Panc1 (cell line): ENCODE results near the gene RNF113A.

Source experiments
- CTCF ChIP-seq: fragments of 450-650 bp; IDR thresholded peaks from 2 replicates; pipeline ENCODE4 v1.5.1; 2017; ENCODE audit warnings: mild to moderate bottlenecking
- POLR2AphosphoS5 ChIP-seq: IDR thresholded peaks from 2 replicates; pipeline ENCODE4 v1.6.1; 2012; ENCODE audit warnings: mild to moderate bottlenecking, low read depth, low read length, moderate library complexity
- SIN3A ChIP-seq: IDR thresholded peaks from 2 replicates; pipeline ENCODE4 v1.6.1; 2012; ENCODE audit warnings: low read depth, mild to moderate bottlenecking, low read length, moderate library complexity, borderline replicate concordance; ENCODE audit not compliant: insufficient read depth
- TCF7L2 ChIP-seq: IDR thresholded peaks from 2 replicates; pipeline ENCODE4 v1.6.1; 2011; ENCODE audit warnings: mild to moderate bottlenecking, low read depth, low read length, inconsistent platforms
- TF ChIP-seq, protein P1 (sequence below), 2 experiments: IDR thresholded peaks; 2 replicates each; pipeline ENCODE4 v1.6.1; 2011 to 2012; ENCODE audit warnings: low read depth in 2 of 2, control low read depth in 1 of 2, low read length in 1 of 2, mild to moderate bottlenecking in 1 of 2, moderate library complexity in 1 of 2; ENCODE audit not compliant: insufficient read depth in 1 of 2

DNA sequence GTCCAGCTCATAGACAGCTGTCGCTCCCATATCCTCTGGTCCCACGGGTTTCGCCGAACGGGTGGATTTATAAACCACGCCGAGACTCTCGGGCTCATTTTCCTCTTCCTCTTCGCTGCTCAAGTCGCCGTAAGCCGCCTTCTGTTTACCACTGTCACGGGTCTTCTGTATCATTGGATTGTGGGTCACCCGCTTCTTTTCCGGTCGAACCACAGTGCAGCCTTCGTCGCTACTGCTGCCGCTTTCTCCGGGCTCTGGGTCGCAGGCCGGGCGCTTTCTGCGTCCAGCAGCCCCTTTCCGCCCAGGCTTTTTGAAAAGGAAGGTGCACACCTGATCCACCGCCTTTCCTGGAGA, 311 bp downstream of the RNF113A start:
- TF ChIP-seq CTCF (no peak), POLR2AphosphoS5 (no peak), TCF7L2 (no peak), SIN3A (no peak)
- TF ChIP-seq, protein P1, sequence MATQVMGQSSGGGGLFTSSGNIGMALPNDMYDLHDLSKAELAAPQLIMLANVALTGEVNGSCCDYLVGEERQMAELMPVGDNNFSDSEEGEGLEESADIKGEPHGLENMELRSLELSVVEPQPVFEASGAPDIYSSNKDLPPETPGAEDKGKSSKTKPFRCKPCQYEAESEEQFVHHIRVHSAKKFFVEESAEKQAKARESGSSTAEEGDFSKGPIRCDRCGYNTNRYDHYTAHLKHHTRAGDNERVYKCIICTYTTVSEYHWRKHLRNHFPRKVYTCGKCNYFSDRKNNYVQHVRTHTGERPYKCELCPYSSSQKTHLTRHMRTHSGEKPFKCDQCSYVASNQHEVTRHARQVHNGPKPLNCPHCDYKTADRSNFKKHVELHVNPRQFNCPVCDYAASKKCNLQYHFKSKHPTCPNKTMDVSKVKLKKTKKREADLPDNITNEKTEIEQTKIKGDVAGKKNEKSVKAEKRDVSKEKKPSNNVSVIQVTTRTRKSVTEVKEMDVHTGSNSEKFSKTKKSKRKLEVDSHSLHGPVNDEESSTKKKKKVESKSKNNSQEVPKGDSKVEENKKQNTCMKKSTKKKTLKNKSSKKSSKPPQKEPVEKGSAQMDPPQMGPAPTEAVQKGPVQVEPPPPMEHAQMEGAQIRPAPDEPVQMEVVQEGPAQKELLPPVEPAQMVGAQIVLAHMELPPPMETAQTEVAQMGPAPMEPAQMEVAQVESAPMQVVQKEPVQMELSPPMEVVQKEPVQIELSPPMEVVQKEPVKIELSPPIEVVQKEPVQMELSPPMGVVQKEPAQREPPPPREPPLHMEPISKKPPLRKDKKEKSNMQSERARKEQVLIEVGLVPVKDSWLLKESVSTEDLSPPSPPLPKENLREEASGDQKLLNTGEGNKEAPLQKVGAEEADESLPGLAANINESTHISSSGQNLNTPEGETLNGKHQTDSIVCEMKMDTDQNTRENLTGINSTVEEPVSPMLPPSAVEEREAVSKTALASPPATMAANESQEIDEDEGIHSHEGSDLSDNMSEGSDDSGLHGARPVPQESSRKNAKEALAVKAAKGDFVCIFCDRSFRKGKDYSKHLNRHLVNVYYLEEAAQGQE (IDR thresholded peaks at IDR 0.05; ENCODE audit: insufficient read depth in 1 of 2, low read depth in 2 of 2, low read length in 1 of 2) = no peak
